Mucosa of gallbladder (tissue), 1 donor: Measurements from ENCODE around the gene RGS17. TPM values are rescaled to one million over a fixed set of nuclear protein-coding genes. Genes with fewer than 3 reads are reported as not detected.
"Not testable (repeated sequence)": the region's sequence is repeated elsewhere in the genome, so short reads cannot be mapped to it uniquely, and the experiment has no call there.

Experiments used
- DNase-seq: peaks from one replicate; pipeline ENCODE4 v3.0.0-alpha.2; 2020; ENCODE audit warnings: low spot score
- total RNA-seq: library from RNA; stranded (reverse); gene quantifications from one replicate; pipeline ENCODE4 v1.2.1, GENCODE V29; 2021
- donor health status: DM: no; HTN: no; CAD: no.

RGS17 gene, protein sequence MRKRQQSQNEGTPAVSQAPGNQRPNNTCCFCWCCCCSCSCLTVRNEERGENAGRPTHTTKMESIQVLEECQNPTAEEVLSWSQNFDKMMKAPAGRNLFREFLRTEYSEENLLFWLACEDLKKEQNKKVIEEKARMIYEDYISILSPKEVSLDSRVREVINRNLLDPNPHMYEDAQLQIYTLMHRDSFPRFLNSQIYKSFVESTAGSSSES
- 3.5 TPM for total RNA-seq

DNA sequence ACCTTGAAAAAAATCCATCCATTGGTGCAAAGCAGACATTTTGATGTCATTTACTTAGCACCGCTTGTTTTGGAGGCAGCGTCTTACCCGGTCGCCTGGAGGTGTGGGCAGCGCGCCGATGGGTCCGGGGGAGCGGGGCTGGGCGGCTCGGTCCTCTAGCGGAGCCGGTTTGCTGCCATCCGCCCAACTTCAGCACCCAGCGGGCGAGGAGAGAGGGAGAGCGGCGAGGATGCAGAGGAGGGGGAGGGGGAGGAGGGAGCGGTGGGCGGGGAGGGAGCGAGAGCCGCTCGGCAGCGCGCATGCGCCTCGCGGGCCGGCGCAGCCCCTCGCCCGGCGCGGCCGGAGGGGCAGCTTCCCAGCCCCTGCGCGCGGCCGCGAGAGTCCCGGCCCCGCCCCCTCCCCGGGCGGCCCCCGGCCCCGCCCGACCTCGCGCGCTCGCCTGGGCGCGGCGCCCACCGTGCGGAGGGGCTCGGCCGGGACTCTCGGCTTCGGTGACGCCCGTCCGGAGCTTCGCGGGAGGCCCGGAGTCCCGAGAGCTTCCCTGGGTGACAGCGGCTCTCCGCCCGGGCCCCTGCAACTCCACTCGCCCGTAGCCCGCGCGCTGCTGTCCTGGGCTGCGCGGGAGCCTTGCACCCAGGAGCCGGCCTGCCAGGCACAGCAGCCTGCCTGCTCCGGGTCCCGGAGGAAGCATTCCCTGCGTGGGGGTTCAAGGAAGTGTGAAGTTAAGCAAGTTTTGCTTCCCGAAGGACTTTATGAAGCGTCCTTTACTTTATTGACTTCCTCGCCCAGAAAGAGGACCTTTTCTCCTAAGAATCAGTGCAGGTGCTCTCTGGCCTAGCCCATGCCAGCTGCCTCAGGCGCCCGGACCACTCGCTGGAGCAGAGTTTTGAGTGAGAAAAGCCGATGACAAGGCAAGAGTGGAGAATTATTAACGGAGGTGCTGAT is at the start of gene RGS17:
Gene RGS17, minus strand, starts transcription at position 246 of the 945 bp plus-strand sequence. CDS start 87,264 bp downstream, outside the sequence.
- peak; percentile 66 for DNase-seq

DNA sequence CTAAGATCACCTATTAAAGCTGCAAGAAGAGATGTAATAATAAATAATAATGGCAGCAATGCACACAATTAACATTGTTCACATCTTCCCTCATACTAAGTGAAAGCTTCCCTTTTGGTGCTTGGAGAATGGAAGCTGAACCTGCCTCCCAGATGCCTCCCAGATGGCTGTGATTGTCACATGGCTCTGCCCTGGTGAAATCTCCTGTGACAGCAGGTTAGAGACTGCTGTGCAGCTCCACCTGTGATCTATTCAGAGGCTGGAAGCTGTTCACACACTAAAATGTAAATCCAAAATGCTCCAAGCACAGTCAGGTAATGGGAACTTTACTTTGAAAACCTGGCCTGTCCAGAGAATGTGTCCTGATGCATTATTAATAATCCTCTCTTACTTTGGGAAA is 41.7 kb upstream of the RGS17 start:
- no peak for DNase-seq

DNA sequence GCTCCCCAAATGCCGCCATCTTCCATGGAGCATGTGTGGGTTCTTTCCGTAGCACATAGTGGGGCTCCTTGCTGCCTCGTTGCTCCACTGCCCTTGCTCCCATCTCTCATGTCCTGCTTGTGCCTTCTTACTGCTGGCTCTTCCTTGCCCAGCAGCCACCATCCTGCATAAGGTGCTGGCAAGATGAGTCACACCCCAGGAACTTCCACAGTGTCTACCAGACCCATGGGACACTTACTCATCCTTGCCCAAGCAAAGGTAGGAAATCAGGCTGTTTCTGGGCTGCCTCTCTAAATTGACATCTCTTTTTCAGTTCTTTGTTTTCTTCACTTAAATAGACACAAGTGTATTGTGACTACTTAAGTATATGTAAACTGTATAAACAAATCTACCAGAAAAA is 39.4 kb upstream of the RGS17 start:
- no peak for DNase-seq

DNA sequence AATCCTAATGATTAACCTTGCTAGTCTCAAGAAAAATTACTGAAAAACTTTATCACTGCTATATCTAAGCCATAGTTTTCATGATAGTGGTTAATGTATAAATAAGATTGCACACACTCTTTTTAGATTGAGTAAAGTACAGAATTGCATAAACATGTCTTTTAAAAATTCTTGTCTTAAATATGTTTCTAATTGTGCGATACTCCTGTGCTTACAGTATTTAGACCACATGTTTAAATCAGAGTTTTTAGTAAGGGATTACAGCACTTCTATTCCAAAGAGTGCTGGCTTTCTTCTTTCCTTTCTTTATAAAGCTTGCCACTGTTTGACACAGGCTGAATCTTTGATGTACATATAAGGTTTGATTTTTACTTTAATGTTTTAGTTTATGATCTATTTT is 36.8 kb upstream of the RGS17 start:
- no peak for DNase-seq

DNA sequence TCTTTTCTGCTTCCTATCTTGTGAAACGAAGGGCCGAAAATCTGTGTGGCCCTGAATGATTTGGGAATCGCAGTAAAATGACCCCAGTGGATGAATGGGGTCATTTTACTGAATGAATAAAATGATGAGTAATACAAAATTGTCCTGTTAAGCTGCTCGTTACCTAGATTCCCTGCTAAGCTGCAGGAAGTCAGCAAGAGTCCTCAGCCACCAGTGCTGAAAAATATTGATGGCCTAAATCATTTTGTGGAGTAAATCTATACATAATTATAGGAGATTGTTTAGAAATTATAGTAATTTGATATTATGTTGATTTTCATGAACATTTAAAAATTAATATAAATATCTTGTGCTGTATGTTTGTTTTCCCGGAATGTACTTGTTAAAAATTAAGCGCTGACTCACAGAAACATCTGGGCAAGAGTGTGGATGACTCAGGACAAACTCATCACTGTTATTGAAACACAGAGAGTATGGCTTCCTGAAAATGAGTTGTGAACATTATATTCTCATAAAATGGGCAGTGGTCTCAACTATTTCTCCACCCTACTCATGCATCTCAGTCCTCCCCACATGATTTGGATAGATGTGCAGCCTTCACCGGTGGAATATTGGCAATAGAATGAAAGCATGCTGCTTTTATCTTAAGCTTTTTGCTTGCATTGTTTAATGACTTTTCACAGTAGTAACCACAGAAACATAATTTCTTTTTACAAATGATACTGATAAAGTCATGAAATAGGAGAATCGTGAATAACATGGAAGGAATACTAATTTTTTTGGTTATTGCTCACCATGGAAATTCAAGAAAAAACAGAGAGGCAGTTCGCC is 36.2 kb upstream of the RGS17 start:
- DNase-seq = no peak

DNA sequence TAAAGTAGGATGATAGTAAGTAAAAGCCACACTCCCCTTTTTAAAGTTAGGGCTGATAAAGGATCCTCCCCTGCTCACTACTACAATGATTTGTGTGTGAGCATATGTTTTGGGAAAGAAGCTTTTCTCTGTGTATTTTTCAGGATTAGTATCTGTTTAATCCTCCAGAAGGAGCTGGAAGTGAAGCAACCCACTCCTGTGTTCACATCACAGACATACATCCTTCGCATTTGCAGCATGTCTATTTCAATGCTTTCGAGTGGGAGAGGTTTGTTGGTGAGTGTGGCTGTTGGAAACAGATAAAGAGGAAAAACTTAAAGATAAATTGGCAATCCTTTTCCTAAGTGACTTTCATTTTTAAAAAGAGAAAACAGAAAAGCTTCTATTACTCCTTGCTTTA is 31.6 kb upstream of the RGS17 start:
- DNase-seq = no peak

DNA sequence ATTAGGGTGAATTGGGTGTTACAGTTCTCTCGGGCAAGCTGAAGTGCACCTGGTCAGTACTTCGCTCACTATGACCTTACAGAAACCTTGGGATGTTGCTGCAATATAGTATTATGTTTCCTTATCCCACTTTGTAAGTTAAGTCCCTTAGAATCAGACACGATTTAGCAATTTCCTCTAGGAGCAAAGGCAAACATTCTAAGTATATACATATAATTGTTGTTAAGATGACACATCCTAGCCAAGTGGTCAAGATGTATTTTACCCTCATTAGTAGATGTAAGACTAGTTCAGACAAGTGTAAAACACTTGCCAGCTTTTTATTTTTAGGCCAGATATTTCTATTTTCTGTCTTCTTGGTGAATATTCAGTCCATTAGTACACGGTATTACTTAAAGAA is 31.1 kb upstream of the RGS17 start:
- DNase-seq = no peak

DNA sequence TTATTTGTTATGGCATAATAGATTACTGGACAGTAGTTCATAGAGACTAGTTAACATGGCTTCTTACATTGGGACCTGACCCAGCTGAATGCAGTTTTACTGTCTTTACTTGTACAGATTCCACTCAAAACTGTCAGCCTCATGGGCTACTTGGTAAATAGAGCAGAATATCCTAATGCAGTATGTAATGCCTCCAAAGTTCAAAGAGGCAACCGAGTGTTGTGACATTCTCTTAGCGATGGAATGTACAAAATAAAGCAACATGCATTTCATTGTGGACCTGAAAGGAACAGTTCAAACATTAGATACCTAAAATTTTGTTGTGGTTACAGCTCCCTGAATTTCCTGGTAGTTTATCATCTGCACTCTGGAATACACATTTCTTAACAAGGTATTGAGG is 29.1 kb upstream of the RGS17 start:
- no peak for DNase-seq

DNA sequence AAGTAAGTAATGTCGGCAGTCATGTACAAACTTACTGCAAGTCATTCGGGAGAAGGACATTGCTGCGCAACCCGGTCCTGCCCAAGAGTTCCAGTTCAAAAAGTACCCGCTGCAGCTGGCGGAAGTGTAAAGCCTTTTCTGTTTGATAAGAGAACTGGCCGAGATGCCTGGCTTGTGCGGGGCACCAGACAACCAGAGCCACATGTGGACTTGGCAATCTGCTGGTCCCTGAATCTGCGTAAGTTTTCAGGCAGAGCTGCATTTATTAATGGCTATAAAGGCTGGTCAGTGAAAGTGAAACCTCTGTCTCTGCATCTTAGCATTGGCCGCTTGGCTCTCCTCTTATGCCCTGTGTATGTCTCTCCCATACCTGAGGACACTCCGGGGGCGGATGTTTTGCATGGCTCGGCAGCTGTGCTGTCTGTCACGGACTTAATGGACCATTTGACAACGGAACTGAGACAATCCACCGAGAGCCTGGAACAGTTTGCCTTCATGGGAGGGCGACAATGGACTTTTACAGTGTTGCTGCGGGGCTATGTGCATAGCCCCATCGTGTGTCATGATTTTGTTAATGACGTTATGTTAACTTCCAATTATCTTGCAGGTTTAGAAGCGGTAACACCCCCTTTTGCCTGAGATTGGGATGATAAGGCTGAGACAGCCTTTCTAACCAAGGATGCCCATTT is 19.8 kb upstream of the RGS17 start:
- DNase-seq = no peak

DNA sequence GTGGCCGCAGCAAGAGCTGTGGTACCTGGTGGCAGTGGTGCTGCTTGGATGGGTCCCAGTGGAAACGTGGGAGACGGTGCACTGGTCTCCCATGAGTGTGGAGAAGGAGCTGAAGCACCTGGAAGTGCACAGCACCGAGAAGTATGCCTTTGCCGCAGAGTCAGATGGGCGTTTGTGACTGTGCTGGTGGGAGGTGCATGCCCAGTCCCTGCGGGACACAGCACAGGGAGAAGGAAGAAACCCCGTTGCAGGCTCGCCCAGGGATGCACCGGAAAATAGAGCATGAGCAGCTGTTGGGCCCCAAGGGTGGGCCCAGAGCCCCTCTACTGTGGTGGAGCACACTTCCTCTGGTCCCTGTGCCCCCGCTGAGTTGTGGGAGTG is 19.3 kb upstream of the RGS17 start:
- DNase-seq = no peak

DNA sequence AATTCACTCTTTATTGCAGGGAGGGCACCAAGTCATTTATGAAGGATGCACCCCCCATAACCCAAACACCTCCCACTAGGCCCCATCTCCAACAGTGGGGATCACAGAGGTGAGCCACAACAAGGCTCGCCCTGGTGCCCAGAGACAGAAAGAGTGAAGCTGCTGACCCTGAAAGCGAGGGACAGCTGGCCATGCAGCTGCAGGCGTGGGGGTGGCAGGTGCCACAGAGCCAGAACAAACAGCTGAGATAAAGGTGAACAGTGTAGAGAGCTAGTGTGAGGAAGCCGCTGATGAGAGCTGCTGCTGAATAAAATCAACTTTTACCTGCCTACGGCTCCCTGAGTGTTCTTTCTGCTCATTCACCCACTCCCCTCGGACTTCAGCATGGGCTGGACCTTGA is 18.8 kb upstream of the RGS17 start:
- no peak for DNase-seq

DNA sequence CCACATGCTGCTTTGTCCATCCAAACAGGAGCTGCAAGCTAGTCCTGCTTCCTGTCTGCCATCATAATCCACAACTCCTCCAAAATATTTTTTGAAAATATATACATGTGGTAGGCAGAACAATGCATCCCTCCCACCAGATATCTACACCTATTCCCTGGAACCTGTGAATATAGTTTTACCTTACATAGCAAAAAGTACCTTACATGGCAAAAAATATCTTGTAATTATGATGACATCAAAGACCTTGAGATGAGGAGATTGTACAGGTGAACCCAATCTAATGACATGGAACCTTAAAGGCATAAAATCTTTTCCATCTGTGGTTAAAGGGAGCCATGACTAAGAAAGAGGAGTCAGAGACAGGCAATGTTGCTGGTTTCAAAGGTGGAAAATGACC is 15.3 kb upstream of the RGS17 start:
- no peak for DNase-seq

DNA sequence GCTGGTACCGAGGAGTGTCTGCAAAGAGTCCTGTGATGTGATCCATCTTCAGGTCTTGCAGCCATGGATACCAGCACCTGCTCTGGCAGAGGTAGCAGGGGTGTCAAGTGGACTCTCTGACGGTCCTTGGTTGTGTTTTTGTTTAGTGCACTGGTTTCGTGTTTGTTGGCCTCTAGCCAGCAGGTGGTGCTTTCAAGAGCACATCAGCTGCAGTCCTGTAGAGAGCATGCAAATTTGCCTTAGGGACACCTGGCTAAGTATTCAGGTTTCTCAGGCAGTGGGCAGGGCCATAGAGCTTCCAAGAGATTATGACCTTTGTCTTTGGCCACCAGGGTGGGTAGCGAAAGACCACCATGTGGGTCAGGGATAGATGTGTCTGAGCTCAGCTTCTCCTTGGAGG is 14.5 kb upstream of the RGS17 start:
- DNase-seq = no peak

DNA sequence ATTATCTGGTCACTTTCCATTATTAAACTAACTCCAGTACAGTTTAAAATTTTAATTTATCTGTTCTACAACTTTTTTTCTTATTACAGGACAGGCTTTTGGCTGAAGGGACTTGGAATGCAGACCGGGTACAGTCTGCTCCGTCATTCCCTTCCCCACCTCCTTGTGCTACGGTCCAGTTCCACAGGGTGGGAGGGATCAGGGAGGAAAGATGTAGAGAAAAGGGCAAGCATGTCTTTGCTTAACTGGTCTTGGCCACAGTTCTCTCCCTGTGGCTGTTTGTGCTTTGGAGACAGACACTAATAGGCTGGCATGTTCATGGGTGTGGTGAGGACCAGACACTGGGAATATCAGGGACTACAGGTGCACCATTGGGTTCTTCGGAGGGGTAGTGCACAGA is 12.1 kb upstream of the RGS17 start:
- no peak for DNase-seq

DNA sequence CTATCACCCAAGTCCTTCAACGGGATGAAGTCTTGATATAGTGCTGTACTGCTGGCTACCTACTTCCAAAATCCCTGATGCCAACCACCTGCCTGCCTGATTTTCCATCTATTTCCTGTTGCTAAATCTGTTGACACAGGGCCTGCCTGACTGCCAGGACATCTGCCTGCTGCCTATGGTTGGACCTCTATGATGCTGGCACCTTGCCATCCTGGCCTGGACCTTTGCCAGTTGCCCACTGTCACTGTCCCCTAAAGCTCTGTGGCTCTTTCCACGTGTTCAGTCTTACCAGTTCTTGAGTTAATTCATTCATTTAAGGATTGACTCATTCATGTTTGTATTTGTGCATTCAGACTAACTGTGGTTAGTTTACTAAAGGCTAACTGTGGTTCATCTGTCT is 9.2 kb upstream of the RGS17 start:
- no peak for DNase-seq

DNA sequence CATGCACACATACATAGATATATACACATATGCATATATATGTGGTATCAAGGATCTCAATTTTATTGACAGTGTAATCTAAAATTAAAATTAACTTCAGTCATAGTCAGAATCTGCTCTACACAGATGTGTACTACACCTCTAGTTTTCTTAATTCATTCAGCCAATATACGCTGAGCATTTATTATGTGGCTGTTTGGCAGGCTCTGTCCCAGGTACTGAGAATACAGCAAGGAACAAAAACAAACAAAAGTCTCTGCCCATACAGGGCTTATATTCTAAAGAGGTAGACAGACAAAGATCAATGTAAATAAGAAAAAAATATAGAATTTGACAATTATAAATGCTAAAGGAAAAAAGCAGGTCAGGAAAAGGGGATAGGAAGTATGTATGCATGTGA is 7.8 kb upstream of the RGS17 start:
- no peak for DNase-seq

DNA sequence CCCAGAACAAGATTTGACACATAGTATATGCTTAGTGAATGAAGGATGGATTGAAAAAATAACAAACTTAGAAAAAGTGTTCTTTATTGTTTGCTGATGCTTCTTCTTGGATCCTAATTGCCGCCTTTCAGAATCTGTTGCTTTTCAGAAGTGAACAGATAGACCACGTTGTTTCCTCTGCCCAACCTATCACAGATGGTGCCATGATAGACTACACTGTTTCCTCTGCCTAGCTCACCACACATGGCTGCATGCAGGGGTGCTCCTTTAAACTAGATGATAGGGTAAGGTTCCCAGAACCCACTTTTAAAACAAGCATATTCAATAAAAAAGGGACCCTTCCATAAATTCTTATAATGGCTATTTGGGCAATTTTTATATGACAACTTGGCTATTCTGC is 4.6 kb upstream of the RGS17 start:
- DNase-seq = no peak

DNA sequence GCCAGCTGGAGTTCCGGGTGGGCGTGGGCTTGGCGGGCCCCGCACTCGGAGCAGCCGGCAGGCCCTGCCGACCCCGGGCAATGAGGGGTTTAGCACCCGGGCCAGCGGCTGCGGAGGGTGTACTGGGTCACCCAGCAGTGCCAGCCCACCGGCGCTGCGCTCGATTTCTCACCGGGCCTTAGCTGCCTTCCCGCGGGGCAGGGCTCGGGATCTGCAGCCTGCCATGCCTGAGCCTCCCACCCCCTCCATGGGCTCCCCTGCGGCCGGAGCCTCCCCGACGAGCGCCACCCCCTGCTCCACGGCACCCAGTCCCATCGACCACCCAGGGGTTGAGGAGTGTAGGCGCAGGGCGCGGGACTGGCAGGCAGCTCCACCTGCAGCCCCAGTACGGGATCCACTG is 2.6 kb upstream of the RGS17 start:
- not testable (repeated sequence) for DNase-seq

DNA sequence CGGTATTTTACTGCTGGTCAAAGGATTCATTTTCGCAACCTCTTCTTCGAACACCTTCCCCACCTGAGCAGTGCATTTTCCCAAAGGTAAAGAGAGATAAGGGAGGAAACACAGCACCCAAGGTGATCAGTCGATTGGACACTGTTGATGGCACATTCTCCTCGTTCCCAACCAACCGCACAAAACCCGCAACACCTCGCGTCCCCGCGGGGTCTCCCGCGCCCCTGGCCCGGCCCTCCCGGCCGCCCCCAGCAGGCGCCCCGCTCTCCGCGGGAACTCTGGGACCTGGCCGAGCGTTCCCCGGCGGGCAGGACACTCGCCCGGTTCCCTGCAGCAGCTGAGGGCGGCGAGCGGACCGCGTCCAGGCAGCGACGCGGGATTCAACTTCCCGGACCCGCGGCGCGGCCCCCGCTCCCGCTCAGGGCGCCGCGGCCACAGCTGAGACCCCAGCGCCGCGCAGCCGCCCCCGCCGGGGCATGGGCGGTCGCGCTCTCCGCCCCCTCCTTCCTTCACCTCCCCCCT is 506 bp downstream of the RGS17 start:
- DNase-seq = no peak

DNA sequence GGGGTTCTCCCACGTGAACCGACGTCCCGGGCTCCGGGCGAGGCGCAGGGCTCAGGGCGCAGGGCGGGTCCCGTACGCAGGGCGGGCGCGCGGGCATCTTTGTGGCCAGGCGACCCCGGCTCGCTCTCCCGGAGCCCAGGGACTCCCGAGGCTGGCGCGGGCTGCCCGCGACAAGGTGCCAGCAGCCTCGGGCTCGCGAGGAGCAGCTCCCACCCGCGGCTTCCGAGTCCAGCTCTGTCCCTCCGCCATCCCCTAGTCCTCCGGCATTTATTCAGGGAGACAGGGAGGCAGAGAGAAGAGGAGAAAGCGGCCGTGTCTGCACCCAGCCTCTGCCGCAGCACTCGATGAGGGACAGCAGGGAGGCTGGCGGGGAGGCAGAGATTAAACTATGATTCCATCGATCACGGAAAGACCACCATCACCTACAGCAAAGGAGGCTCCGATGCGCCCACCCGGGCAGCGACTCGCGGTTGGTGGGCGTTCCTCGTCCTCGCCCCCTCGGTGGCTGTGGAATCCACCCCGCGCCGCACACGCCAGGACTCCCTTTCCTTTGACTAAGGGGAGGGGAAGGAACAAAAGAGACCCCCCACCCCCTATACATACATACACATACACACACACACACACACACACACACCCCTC is 1.1 kb downstream of the RGS17 start:
- no peak for DNase-seq

DNA sequence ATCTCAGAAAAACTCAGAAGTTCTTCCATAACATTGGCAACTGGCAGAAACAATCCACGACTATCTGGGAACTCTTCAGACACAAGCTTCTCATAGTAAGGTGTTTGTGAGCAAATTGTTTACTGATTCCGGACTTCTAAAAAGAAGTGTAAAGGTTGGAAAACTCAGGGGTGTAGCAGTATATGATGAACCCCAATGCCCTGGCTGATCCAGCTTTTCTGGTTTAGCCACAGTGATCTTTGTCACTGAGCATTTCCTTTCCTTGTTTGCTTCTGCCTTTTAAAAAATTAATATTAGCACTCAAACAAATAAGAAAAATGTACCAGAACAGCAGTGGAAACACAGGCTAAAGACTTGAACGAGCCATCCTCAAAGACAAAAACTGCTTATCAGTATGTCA is 4.9 kb downstream of the RGS17 start:
- no peak for DNase-seq
